ENCODE measurements around the gene VPS13D. TPM values are rescaled to one million over a fixed set of nuclear protein-coding genes. Genes with fewer than 3 reads are reported as not detected.
"Not testable (repeated sequence)": the region's sequence is repeated elsewhere in the genome, so short reads cannot be mapped to it uniquely, and the experiment has no call there.

VPS13D gene
- total and polyA plus RNA-seq, 2 experiments from 2014 or later = 9.7 to 35.7 TPM

- Histone ChIP-seq H3K27ac (no peak overlapping the region), H3K27me3 (no peaks in the 10 kb centered on the region), H3K36me3 (no peaks in the 10 kb centered on the region), H3K4me3 (no peak overlapping the region), H3K4me1 (ENCODE audit: low read depth) (peaks cover 30% of the 10 kb centered on the region), H3K9me3 (ENCODE audit: low read depth) (no peaks in the 10 kb centered on the region)
- TF ChIP-seq CTCF (IDR thresholded peaks at IDR 0.05; ENCODE audit: low read depth, low read length) = no peak
- DNase-seq (ENCODE audit: low read depth in 1 of 2, low spot score in 1 of 2) = peak in 1 of 2 donors; percentile 59
Measured at GRCh38 chr1:12453400-12454343, 223.8 kb downstream of the VPS13D start.

GRCh38 chr1:12454406-12455391 lies 224.9 kb downstream of the VPS13D start:
- TF ChIP-seq CTCF (IDR thresholded peaks at IDR 0.05; ENCODE audit: low read depth, low read length) = peak; percentile 27
- DNase-seq (ENCODE audit: low read depth in 1 of 2, low spot score in 1 of 2) = peak; percentile 34 to 82
- H3K9me3 ChIP-seq (ENCODE audit: low read depth) = no peaks in the 10 kb centered on the region
- H3K27ac ChIP-seq = no peak overlapping the region
- H3K4me3 ChIP-seq = no peak overlapping the region
- H3K27me3 ChIP-seq = no peaks in the 10 kb centered on the region
- no peaks in the 10 kb centered on the region for H3K36me3 ChIP-seq
- H3K4me1 ChIP-seq (ENCODE audit: low read depth) = peaks cover 28% of the 10 kb centered on the region

GRCh38 chr1:12456081-12456480 lies 226.3 kb downstream of the VPS13D start:
- not testable (repeated sequence) for DNase-seq (ENCODE audit: low read depth in 1 of 2, low spot score in 1 of 2); H3K9me3 ChIP-seq (ENCODE audit: low read depth); H3K27me3 ChIP-seq; H3K36me3 ChIP-seq; H3K4me3 ChIP-seq; H3K27ac ChIP-seq
- peaks cover 31% of the 10 kb centered on the region for H3K4me1 ChIP-seq (ENCODE audit: low read depth)

GRCh38 chr1:12456979-12457378 lies 227.1 kb downstream of the VPS13D start:
- no peak for TF ChIP-seq CTCF (IDR thresholded peaks at IDR 0.05; ENCODE audit: low read depth, low read length)
- Histone ChIP-seq H3K4me3 (no peak overlapping the region), H3K9me3 (ENCODE audit: low read depth) (no peaks in the 10 kb centered on the region), H3K27ac (no peak overlapping the region), H3K36me3 (no peaks in the 10 kb centered on the region), H3K27me3 (no peaks in the 10 kb centered on the region), H3K4me1 (ENCODE audit: low read depth) (peaks cover 29% of the 10 kb centered on the region)
- DNase-seq (ENCODE audit: low read depth in 1 of 2, low spot score in 1 of 2) = peak in 1 of 2 donors; percentile 81

GRCh38 chr1:12457771-12458170 lies 227.9 kb downstream of the VPS13D start:
- no peak overlapping the region for H3K27ac ChIP-seq
- H3K4me3 ChIP-seq = no peak overlapping the region
- H3K4me1 ChIP-seq (ENCODE audit: low read depth) = peaks cover 29% of the 10 kb centered on the region
- no peaks in the 10 kb centered on the region for H3K27me3 ChIP-seq
- H3K36me3 ChIP-seq = no peaks in the 10 kb centered on the region
- no peak for TF ChIP-seq CTCF (IDR thresholded peaks at IDR 0.05; ENCODE audit: low read depth, low read length)
- no peaks in the 10 kb centered on the region for H3K9me3 ChIP-seq (ENCODE audit: low read depth)
- DNase-seq (ENCODE audit: low read depth in 1 of 2, low spot score in 1 of 2) = peak in 1 of 2 donors; percentile 91
